Measurements from ENCODE around the gene DAB2IP.

Gene DAB2IP

GRCh38 chr9:121638901-121639592, 12.4 kb upstream of the DAB2IP start:
- H3F3A ChIP-seq (ENCODE audit: low read depth), result no peaks in the 10 kb centered on the region
- no peak overlapping the region for H2AFZ ChIP-seq (ENCODE audit: low read length)
- no peaks in the 10 kb centered on the region for H3K9me3 ChIP-seq (ENCODE audit: insufficient read depth, low read depth, low read length)
- H3K4me2 ChIP-seq (ENCODE audit: low read depth, low read length, poor library complexity, severe bottlenecking), result no peak overlapping the region
- H3K4me3 ChIP-seq (ENCODE audit: low read length, poor library complexity, severe bottlenecking), result no peak overlapping the region
- TF ChIP-seq CTCF (conservative IDR thresholded peaks at IDR 0.05; ENCODE audit: low read length), result no peak
- no peak for TF ChIP-seq EZH2phosphoT487 (IDR thresholded peaks at IDR 0.05; ENCODE audit: borderline replicate concordance)
- no peak overlapping the region for H3K9ac ChIP-seq (ENCODE audit: low read depth, low read length, poor library complexity, severe bottlenecking)
- no peaks in the 10 kb centered on the region for H3K79me2 ChIP-seq (ENCODE audit: insufficient read depth, low read length)
- no peaks in the 10 kb centered on the region for H4K20me1 ChIP-seq (ENCODE audit: insufficient read depth, low read length, poor library complexity, severe bottlenecking)
- H3K27me3 ChIP-seq (ENCODE audit: insufficient read depth, low read length, poor library complexity, severe bottlenecking), result no peaks in the 10 kb centered on the region
- no peaks in the 10 kb centered on the region for H3K9me2 ChIP-seq (replicated peaks; ENCODE audit: low read depth, low read length)
- H3K36me3 ChIP-seq (ENCODE audit: insufficient read depth, low read length), result no peaks in the 10 kb centered on the region
- H3K4me1 ChIP-seq (ENCODE audit: insufficient read depth, low read length, poor library complexity, severe bottlenecking), result peaks cover 17% of the 10 kb centered on the region

GRCh38 chr9:121639619-121640018, 11.8 kb upstream of the DAB2IP start:
- TF ChIP-seq EZH2phosphoT487 (IDR thresholded peaks at IDR 0.05; ENCODE audit: borderline replicate concordance) (no peak), CTCF (conservative IDR thresholded peaks at IDR 0.05; ENCODE audit: low read length) (no peak)
- Histone ChIP-seq H3F3A (ENCODE audit: low read depth) (no peaks in the 10 kb centered on the region), H3K4me2 (ENCODE audit: low read depth, low read length, poor library complexity, severe bottlenecking) (no peak overlapping the region), H3K4me3 (ENCODE audit: low read length, poor library complexity, severe bottlenecking) (no peak overlapping the region), H3K79me2 (ENCODE audit: insufficient read depth, low read length) (no peaks in the 10 kb centered on the region), H3K4me1 (ENCODE audit: insufficient read depth, low read length, poor library complexity, severe bottlenecking) (peaks cover 11% of the 10 kb centered on the region), H3K9ac (ENCODE audit: low read depth, low read length, poor library complexity, severe bottlenecking) (no peak overlapping the region), H4K20me1 (ENCODE audit: insufficient read depth, low read length, poor library complexity, severe bottlenecking) (no peaks in the 10 kb centered on the region), H3K9me3 (ENCODE audit: insufficient read depth, low read depth, low read length) (no peaks in the 10 kb centered on the region), H3K9me2 (replicated peaks; ENCODE audit: low read depth, low read length) (no peaks in the 10 kb centered on the region), H2AFZ (ENCODE audit: low read length) (no peak overlapping the region), H3K27me3 (ENCODE audit: insufficient read depth, low read length, poor library complexity, severe bottlenecking) (no peaks in the 10 kb centered on the region), H3K36me3 (ENCODE audit: insufficient read depth, low read length) (no peaks in the 10 kb centered on the region)

GRCh38 chr9:121640076-121640475, 11.4 kb upstream of the DAB2IP start:
- H3K9me3 ChIP-seq (ENCODE audit: insufficient read depth, low read depth, low read length), result no peaks in the 10 kb centered on the region
- H3F3A ChIP-seq (ENCODE audit: low read depth), result no peaks in the 10 kb centered on the region
- TF ChIP-seq EZH2phosphoT487 (IDR thresholded peaks at IDR 0.05; ENCODE audit: borderline replicate concordance) (no peak), CTCF (conservative IDR thresholded peaks at IDR 0.05; ENCODE audit: low read length) (peak; percentile 79)
- no peaks in the 10 kb centered on the region for H3K27me3 ChIP-seq (ENCODE audit: insufficient read depth, low read length, poor library complexity, severe bottlenecking)
- no peaks in the 10 kb centered on the region for H3K79me2 ChIP-seq (ENCODE audit: insufficient read depth, low read length)
- H3K4me2 ChIP-seq (ENCODE audit: low read depth, low read length, poor library complexity, severe bottlenecking), result no peak overlapping the region
- peaks cover 11% of the 10 kb centered on the region for H3K4me1 ChIP-seq (ENCODE audit: insufficient read depth, low read length, poor library complexity, severe bottlenecking)
- H4K20me1 ChIP-seq (ENCODE audit: insufficient read depth, low read length, poor library complexity, severe bottlenecking), result no peaks in the 10 kb centered on the region
- H2AFZ ChIP-seq (ENCODE audit: low read length), result no peak overlapping the region
- H3K9ac ChIP-seq (ENCODE audit: low read depth, low read length, poor library complexity, severe bottlenecking), result no peak overlapping the region
- no peaks in the 10 kb centered on the region for H3K9me2 ChIP-seq (replicated peaks; ENCODE audit: low read depth, low read length)
- no peak overlapping the region for H3K4me3 ChIP-seq (ENCODE audit: low read length, poor library complexity, severe bottlenecking)
- no peaks in the 10 kb centered on the region for H3K36me3 ChIP-seq (ENCODE audit: insufficient read depth, low read length)
